Body of pancreas (tissue), 4 donors: ENCODE results near the gene CDKN3. TPM values are rescaled to one million over a fixed set of nuclear protein-coding genes. Genes with fewer than 3 reads are reported as not detected.
"Not testable (repeated sequence)": the region's sequence is repeated elsewhere in the genome, so short reads cannot be mapped to it uniquely, and the experiment has no call there.

Source experiments
- ATAC-seq: fragments of 150-250 bp; one replicate; pipeline ENCODE4 v1.9.1; 2016
- DNase-seq, 4 donors: peaks; one replicate each; pipeline ENCODE4 v3.0.0-alpha.2; 2019
- H3K27ac ChIP-seq, 4 donors: fragments of 200-600 bp; sonication (generic); 1 replicate in 3 of 4; 2 replicates in 1 of 4; pipeline versions ENCODE4 v1.5.1 to v1.6.1; 2016 to 2019; ENCODE audit warnings: mild to moderate bottlenecking in 1 of 4, mixed read lengths in 1 of 4, moderate library complexity in 1 of 4
- H3K27me3 ChIP-seq, 2 donors: fragments of 200-600 bp; sonication (generic); one replicate each; pipeline ENCODE4 v1.6.0; 2016; ENCODE audit warnings: mild to moderate bottlenecking in 1 of 2
- H3K36me3 ChIP-seq, 2 donors: fragments of 200-600 bp; sonication (generic); replicated peaks in 1 of 2; 2 replicates each; pipeline ENCODE4 v1.5.1; 2016; ENCODE audit warnings: low read depth in 2 of 2; ENCODE audit not compliant: insufficient read depth in 1 of 2
- H3K4me1 ChIP-seq: fragments of 200-600 bp; sonication (generic); one replicate; pipeline ENCODE4 v1.6.0; 2016
- H3K4me3 ChIP-seq, 2 donors: fragments of 200-600 bp; sonication (generic); 1 replicate in 1 of 2; 2 replicates in 1 of 2; pipeline ENCODE4 v1.5.1; 2016 to 2019
- H3K9me3 ChIP-seq, 3 donors: fragments of 200-600 bp; sonication (generic); 1 replicate in 2 of 3; 2 replicates in 1 of 3; pipeline ENCODE4 v1.5.1; 2016
- CTCF ChIP-seq, 7 experiments: fragments of 450-650 bp in 4 of 7; fragments of 200-600 bp in 3 of 7; sonication (generic) in 3 of 7; IDR thresholded peaks; one replicate each; pipeline ENCODE4 v1.5.1; 2016 to 2019; ENCODE audit warnings: antibody characterized with exemption in 7 of 7
- POLR2A ChIP-seq, 3 donors: fragments of 450-650 bp; IDR thresholded peaks; one replicate each; pipeline ENCODE4 v1.6.1; 2016; ENCODE audit warnings: antibody characterized with exemption in 3 of 3, mild to moderate bottlenecking in 2 of 3
- WGBS, 2 donors: methylation state at CpG; one replicate each; pipeline ENCODE4 v1.1.5; 2017; 5-methylcytosine and 5-hydroxymethylcytosine counted together
- intact Hi-C: fragments of 100-400 bp; cut with DNase I; formaldehyde crosslinking; loops from one replicate; pipeline ENCODE4 v1.15.1; 2023
- total RNA-seq, 2 donors: library from RNA; depleted of rRNA; stranded (reverse); fragments of >200 nt; gene quantifications; one replicate each; pipeline ENCODE4 v1.1.0, GENCODE V29; 2016

CDKN3 gene
- total RNA-seq, 2 donors from 2014 or later, result not detected

- Histone ChIP-seq H3K27me3 (peaks cover 0 to 18% of the 10 kb centered on the region in 2 donors), H3K9me3 (no peaks in the 10 kb centered on the region), H3K4me1 (no peaks in the 10 kb centered on the region), H3K4me3 (no peak overlapping the region), H3K36me3 (no peaks in the 10 kb centered on the region), H3K27ac (no peak overlapping the region)
- ATAC-seq (no peak), DNase-seq (no peak)
- 80 to 89% methylated on average over 6 to 7 of the region's 7 CpGs for WGBS, 2 donors
- intact Hi-C loops, result no loop called here
- TF ChIP-seq POLR2A (IDR thresholded peaks at IDR 0.05) (no peak), CTCF (IDR thresholded peaks at IDR 0.05) (no peak)
Observed at GRCh38 chr14:54451121-54451601, 54.4 kb downstream of the CDKN3 start.

- TF ChIP-seq POLR2A (IDR thresholded peaks at IDR 0.05) (no peak), CTCF (IDR thresholded peaks at IDR 0.05) (no peak)
- Histone ChIP-seq H3K36me3 (no peaks in the 10 kb centered on the region), H3K27me3 (peaks cover 0 to 21% of the 10 kb centered on the region in 2 donors), H3K4me3 (no peak overlapping the region), H3K27ac (no peak overlapping the region), H3K4me1 (no peaks in the 10 kb centered on the region), H3K9me3 (no peaks in the 10 kb centered on the region)
- intact Hi-C loops, result no loop called here
- 74 to 88% methylated on average over 3 of the region's 3 CpGs for WGBS, 2 donors
- ATAC-seq, result no peak
- DNase-seq, result no peak
Observed at GRCh38 chr14:54451961-54452360, 55.2 kb downstream of the CDKN3 start.

- DNase-seq (no peak), ATAC-seq (no peak)
- no peak for TF ChIP-seq POLR2A (IDR thresholded peaks at IDR 0.05)
- no peak for TF ChIP-seq CTCF (IDR thresholded peaks at IDR 0.05)
- 64 to 86% methylated on average over 3 of the region's 3 CpGs for WGBS, 2 donors
- Histone ChIP-seq H3K27ac (no peak overlapping the region), H3K27me3 (peaks cover 0 to 21% of the 10 kb centered on the region in 2 donors), H3K9me3 (no peaks in the 10 kb centered on the region), H3K4me1 (no peaks in the 10 kb centered on the region), H3K4me3 (no peak overlapping the region), H3K36me3 (no peaks in the 10 kb centered on the region)
- intact Hi-C loops, result no loop called here
Observed at GRCh38 chr14:54453252-54453651, 56.4 kb downstream of the CDKN3 start.

- ATAC-seq, H3K4me1 ChIP-seq, intact Hi-C loops, DNase-seq, H3K9me3 ChIP-seq, H3K27ac ChIP-seq, H3K4me3 ChIP-seq, H3K36me3 ChIP-seq: not testable (repeated sequence)
- 89 to 90% methylated on average over 5 of the region's 5 CpGs for WGBS, 2 donors
- H3K27me3 ChIP-seq, result peaks cover 0 to 21% of the 10 kb centered on the region in 2 donors
Observed at GRCh38 chr14:54453990-54454389, 57.2 kb downstream of the CDKN3 start.

- H3K36me3 ChIP-seq, result no peaks in the 10 kb centered on the region
- no peak for DNase-seq
- no peak for ATAC-seq
- H3K27me3 ChIP-seq, result peaks cover 0 to 21% of the 10 kb centered on the region in 2 donors
- peaks cover 0 to 8% (median 0%) of the 10 kb centered on the region in 3 donors for H3K9me3 ChIP-seq
- intact Hi-C loops, result no loop called here
- H3K4me1 ChIP-seq, result no peaks in the 10 kb centered on the region
- 15 to 22% methylated on average over 1 of the region's 1 CpG for WGBS, 2 donors
- no peak overlapping the region for H3K27ac ChIP-seq
- TF ChIP-seq CTCF (IDR thresholded peaks at IDR 0.05) (no peak), POLR2A (IDR thresholded peaks at IDR 0.05) (no peak)
- H3K4me3 ChIP-seq, result no peak overlapping the region
Observed at GRCh38 chr14:54455363-54455762, 58.6 kb downstream of the CDKN3 start.

- ATAC-seq, H3K4me1 ChIP-seq, H3K9me3 ChIP-seq, H3K36me3 ChIP-seq, DNase-seq, intact Hi-C loops, H3K27ac ChIP-seq, H3K4me3 ChIP-seq: not testable (repeated sequence)
- peaks cover 0 to 17% of the 10 kb centered on the region in 2 donors for H3K27me3 ChIP-seq
- 50 to 55% methylated on average over 1 of the region's 1 CpG for WGBS, 2 donors
Observed at GRCh38 chr14:54456820-54457608, 60.2 kb downstream of the CDKN3 start.
